ENCODE data around the gene RC3H2.
"Not testable (repeated sequence)": the region's sequence is repeated elsewhere in the genome, so short reads cannot be mapped to it uniquely, and the experiment has no call there.

- not testable (repeated sequence) for TF ChIP-seq CTCF (IDR thresholded peaks at IDR 0.05; ENCODE audit: poor library complexity); EZH2 (IDR thresholded peaks at IDR 0.05; ENCODE audit: borderline replicate concordance); EZH2phosphoT487 (IDR thresholded peaks at IDR 0.05; ENCODE audit: low read depth, severe bottlenecking, unreplicated experiment)
Measured at GRCh38 chr9:122838441-122838840, 66.7 kb downstream of the RC3H2 start.

All from hepatocyte (in vitro differentiated cells).